Measurements from ENCODE around the gene RTP5. TPM values are rescaled to one million over a fixed set of nuclear protein-coding genes. Genes with fewer than 3 reads are reported as not detected.
A peak's percentile ranks its signal among the peaks of the same experiment; 100 is the strongest.
"Not testable (repeated sequence)": the region's sequence is repeated elsewhere in the genome, so short reads cannot be mapped to it uniquely, and the experiment has no call there.

The RTP5 gene
- total RNA-seq, 2 donors from 2014 or later = 0.10 TPM; not detected in 1

GRCh38 chr2:241866790-241867645 lies 2.5 kb upstream of the RTP5 start:
- no peak for DNase-seq (ENCODE audit: low spot score)
- intact Hi-C loops (cut with DNase I) = no loop called here

GRCh38 chr2:241867776-241868420 lies 1.6 kb upstream of the RTP5 start:
- intact Hi-C loops (cut with DNase I) = no loop called here
- DNase-seq (ENCODE audit: low spot score) = no peak

GRCh38 chr2:241868661-241869081 lies 858 bp upstream of the RTP5 start:
- no peak for DNase-seq (ENCODE audit: low spot score)

GRCh38 chr2:241870081-241870541 lies 582 bp downstream of the RTP5 start:
- no peak for DNase-seq (ENCODE audit: low spot score)
- intact Hi-C loops (cut with DNase I) = loop anchor here (10.0 kb wide), 2 partner anchors 95 to 145 kb away; partner anchors contain the start of gene GAL3ST2 (in 1 of the 2)

More at GRCh38 chr2:241868661-241869081, 858 bp upstream of the RTP5 start:
- intact Hi-C loops (cut with DNase I) = no loop called here

GRCh38 chr2:241870611-241871537 lies 1.3 kb downstream of the RTP5 start:
- intact Hi-C loops (cut with DNase I) = loop anchor here (10.0 kb wide), 2 partner anchors 96 to 146 kb away; partner anchors contain the start of gene GAL3ST2 (in 1 of the 2)
- no peak for DNase-seq (ENCODE audit: low spot score)

- DNase-seq (ENCODE audit: low spot score) = no peak
- intact Hi-C loops (cut with DNase I) = loop anchor here (10.0 kb wide), 2 partner anchors 97 to 147 kb away; partner anchors contain the start of gene GAL3ST2 (in 1 of the 2)
Measured at GRCh38 chr2:241871538-241872312, 2.2 kb downstream of the RTP5 start.

- intact Hi-C loops (cut with DNase I) = loop anchor here (10.0 kb wide), 2 partner anchors 97 to 147 kb away; partner anchors contain the start of gene GAL3ST2 (in 1 of the 2)
- no peak for DNase-seq (ENCODE audit: low spot score)
Measured at GRCh38 chr2:241872313-241872642, 2.7 kb downstream of the RTP5 start.

- DNase-seq (ENCODE audit: low spot score) = no peak
- intact Hi-C loops (cut with DNase I) = loop anchor here (10.0 kb wide), 2 partner anchors 98 to 148 kb away; partner anchors contain the start of gene GAL3ST2 (in 1 of the 2)
Measured at GRCh38 chr2:241873081-241873802, 3.7 kb downstream of the RTP5 start.

GRCh38 chr2:241873803-241874110 lies 4.2 kb downstream of the RTP5 start:
- intact Hi-C loops (cut with DNase I) = loop anchor here (10.0 kb wide), 2 partner anchors 99 to 149 kb away; partner anchors contain the start of gene GAL3ST2 (in 1 of the 2)
- no peak for DNase-seq (ENCODE audit: low spot score)

GRCh38 chr2:241874277-241874925 lies 4.9 kb downstream of the RTP5 start:
- DNase-seq (ENCODE audit: low spot score) = no peak
- intact Hi-C loops (cut with DNase I) = loop anchor here (10.0 kb wide), 2 partner anchors 100 to 150 kb away; partner anchors contain the start of gene GAL3ST2 (in 1 of the 2)

- DNase-seq (ENCODE audit: low spot score) = not testable (repeated sequence)
- intact Hi-C loops (cut with DNase I) = loop anchor here (5.0 to 10.0 kb wide), 3 partner anchors 101 to 151 kb away; partner anchors contain the start of gene GAL3ST2 (in 1 of the 2)
Measured at GRCh38 chr2:241875754-241876527, 6.4 kb downstream of the RTP5 start.

GRCh38 chr2:241876528-241877196 lies 7.1 kb downstream of the RTP5 start:
- intact Hi-C loops (cut with DNase I) = loop anchor here (5.0 to 10.0 kb wide), 3 partner anchors 102 to 152 kb away; partner anchors contain the start of gene GAL3ST2 (in 1 of the 2)

GRCh38 chr2:241877197-241877685 lies 7.7 kb downstream of the RTP5 start:
- intact Hi-C loops (cut with DNase I) = loop anchor here (5.0 to 10.0 kb wide), 3 partner anchors 102 to 152 kb away; partner anchors contain the start of gene GAL3ST2 (in 1 of the 2)
- DNase-seq (ENCODE audit: low spot score) = no peak

More at GRCh38 chr2:241876528-241877196, 7.1 kb downstream of the RTP5 start:
- DNase-seq (ENCODE audit: low spot score) = no peak

- peak; percentile 92 for DNase-seq (ENCODE audit: low spot score)
Measured at GRCh38 chr2:241877989-241878970, 8.8 kb downstream of the RTP5 start.

More at GRCh38 chr2:241877989-241878970, 8.8 kb downstream of the RTP5 start:
- intact Hi-C loops (cut with DNase I) = loop anchor here (5.0 to 10.0 kb wide), 3 partner anchors 103 to 153 kb away; partner anchors contain the start of gene GAL3ST2 (in 1 of the 2)
